HG03575 (cell line): ENCODE measurements around the gene TRUB1.
A peak's percentile ranks its signal among the peaks of the same experiment; 100 is the strongest.

Source experiments
- ATAC-seq: cut with Tn5 transposase; IDR thresholded peaks from one replicate; pipeline ENCODE4 v1.9.1; 2021; ENCODE audit not compliant: unreplicated experiment, insufficient number of reproducible peaks, low FRiP score; ENCODE audit errors: extremely low read depth

Gene TRUB1

GRCh38 chr10:114967071-114967470 is 29.1 kb downstream of the TRUB1 start:
- ATAC-seq = no peak

DNA sequence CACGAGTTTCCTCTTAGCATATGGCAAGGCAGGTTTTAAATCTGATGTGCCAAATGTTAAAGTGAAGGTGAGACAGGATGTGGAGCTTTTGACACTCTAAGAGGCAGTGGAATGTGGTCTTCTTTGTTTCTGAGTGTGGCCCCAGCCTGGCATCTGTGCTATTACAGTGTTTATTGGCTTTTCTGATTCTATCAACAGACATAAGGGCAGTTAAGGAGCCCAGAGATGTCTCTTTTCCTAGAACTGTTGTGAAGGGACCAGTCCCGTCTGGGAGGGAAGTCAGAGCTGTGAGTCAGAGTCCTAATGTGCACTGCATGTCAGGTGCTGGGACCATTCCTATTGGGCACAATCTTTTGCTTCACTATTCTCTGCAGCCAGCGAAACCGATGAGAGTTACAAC is 32.5 kb downstream of the TRUB1 start:
- no peak for ATAC-seq

DNA sequence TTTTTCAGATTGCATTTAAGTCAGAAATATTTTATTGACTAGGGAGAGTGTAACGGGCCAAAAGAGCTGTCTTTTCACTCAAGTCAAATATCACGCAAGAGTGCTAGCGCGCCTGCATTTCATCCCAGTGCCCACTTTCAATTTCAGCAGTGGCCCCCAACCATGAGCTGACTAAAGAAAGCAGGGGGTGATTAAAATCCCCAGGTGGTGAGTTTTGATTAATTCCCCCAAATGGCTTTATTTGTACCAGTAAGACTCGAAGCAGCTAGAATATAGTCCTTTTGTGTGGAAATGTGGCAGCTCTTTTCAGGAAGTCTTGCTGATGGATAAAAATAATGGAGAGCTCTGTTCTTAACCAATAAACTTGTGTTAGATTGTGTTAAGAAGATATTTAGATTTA is 35.3 kb downstream of the TRUB1 start:
- ATAC-seq = no peak

DNA sequence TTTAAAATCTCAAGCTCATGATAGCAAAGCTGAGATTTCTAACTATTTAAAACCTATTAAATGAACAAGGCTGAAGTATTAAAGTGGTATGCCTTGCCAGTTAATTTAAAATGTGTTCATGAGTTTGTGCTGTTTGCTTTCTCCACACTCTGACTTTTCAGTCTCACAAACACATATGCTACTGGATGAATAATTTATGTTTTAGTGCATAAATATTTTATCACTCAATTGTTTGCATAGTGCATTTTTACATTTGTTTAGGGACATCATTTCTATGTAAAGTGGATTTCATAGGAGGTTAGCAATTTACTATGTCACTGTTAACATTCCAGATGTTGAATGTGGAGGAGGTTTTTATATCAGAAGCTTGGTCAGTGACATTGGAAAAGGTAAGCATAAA is 36.0 kb downstream of the TRUB1 start:
- no peak for ATAC-seq

- no peak for ATAC-seq
Observed at GRCh38 chr10:114974625-114975024, 36.6 kb downstream of the TRUB1 start.

GRCh38 chr10:114975091-114975490 is 37.1 kb downstream of the TRUB1 start:
- no peak for ATAC-seq

DNA sequence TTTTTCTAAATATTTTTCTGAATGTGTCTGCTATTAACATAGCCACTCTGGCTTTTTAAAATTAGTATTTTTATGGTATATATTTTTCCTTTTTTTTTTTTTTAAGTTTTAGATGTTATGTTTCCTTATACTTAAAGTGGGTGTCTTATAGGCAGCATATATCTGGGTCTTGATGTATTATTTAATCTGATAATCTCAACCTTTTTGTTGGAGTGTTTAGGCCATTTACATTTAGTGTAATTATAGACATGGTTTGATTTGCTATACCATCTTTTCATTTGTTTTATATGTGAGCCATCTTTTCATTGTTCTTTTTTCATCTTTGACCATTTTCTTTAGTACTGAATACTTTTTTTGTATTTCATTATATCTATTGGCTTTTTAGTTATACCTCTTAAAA is 45.0 kb downstream of the TRUB1 start:
- ATAC-seq = no peak

DNA sequence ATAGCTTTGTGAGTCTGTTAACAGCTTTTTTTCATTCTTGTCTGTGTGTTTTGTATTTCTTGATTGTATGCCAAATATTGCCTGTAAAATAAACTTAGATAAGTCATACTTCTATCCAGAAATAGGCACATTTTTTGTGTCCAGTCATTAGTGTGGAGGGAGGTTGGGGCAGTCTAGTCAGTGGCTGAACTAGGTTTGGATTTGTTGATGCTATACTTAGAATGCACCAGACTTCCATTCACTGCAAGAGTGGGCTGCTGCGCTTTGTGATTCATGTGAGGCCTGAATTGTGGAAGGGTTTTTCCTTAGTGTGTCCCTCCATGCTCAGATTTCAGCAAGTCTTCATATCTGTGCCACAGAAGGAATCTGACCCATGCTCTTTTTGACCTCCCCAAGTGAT is 50.0 kb downstream of the TRUB1 start:
- no peak for ATAC-seq

DNA sequence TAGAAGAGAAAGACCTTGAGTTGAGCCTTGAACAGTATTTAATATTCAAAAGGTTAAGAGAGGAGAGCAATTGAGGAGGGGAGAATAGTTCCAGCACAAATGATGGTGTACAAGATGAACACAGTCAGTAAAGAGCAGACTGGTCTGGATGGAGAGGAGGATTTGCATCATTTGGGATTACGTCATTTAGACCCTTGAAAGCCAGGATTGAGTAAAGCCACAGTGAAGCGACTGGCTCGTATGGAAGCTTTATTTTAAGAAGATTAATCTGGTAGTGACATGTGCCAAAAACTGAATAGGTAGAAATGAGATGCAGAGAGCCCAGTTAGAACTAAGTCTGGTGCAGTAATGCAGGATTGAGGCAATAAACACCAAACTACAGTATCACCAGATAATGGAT is 52.6 kb downstream of the TRUB1 start:
- no peak for ATAC-seq

GRCh38 chr10:114990991-114991390 is 53.0 kb downstream of the TRUB1 start:
- ATAC-seq = no peak

DNA sequence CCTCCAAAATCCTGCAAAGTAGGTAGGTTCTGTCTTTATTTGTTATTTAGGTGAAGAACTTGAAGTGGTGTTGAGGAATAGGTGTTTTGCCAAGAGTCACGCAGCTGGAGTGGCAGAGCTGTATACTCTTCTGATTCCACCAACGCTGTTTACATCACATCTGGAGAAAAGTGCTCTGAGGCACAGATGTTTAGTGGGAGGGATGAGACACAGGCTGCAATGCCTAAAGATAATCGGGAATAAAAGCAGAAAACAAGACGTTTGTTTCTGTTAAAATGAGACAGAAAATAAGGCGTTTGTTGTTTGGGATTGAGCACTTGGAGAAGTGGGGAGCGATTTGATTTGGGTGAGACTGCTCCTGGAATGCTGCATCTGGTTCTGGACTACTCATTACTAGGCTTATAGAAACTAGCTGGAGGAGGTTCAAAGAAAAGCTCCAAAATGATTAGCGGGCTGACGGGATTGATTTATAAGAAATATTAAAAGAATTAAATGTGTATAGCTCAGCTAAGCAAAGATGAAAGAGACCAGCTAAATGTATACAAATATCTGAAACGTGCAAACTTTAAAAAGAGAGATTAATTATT is 54.3 kb downstream of the TRUB1 start:
- ATAC-seq = no peak

DNA sequence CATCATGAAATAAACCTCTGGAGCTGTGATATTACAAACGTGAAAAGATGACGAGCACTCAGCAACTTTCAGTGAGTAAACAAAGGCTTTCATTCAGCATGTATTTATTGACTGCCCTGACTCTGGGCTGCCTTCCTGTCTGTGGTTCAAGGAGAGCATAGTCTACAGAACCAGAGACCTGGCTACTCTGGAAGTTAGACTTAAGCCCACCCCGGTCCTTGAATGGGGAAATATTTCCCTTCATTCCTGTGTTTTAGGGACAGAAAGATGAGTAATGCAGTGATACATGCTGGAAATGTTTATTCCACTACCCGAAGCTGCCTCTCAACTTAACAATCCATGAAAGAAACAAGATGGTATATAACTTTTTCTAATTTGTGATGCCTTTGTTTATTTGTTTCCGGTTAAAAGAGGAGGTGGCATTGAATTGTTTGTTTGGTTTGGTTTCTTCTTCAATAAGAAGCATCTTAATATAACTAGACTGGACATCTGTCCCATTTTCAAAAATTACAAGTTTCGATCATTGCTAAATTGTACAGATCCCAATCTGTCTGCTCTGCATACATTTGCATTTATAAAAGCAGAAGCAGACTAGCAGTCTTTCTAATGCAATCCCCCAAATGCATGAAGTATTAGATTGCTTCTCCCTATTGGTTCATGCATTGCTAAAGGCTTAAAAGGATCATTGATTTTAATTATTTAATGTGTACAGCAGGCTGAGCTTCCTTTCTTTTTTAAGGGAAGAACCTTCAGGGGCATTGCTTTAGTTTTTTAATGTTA is 57.7 kb downstream of the TRUB1 start:
- ATAC-seq = no peak

DNA sequence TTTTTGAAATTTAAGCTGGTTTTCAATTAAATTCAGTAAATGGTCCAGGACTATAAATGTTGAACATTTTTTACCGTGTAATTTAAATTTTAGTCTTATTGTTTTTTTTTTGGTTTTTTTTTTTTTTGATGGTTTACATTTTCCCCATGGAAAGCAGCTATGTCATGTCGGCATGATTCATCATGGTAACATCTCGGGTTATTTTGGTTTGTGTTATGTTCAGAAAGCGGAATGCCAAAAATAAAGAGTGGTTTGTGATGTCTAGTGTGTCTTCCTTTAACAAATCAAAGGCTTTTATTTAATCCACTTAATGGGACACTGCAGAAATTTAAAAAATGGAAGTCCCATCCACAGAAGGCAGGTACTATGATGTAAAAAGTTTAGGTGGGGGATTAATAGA is 58.5 kb downstream of the TRUB1 start:
- ATAC-seq = no peak

DNA sequence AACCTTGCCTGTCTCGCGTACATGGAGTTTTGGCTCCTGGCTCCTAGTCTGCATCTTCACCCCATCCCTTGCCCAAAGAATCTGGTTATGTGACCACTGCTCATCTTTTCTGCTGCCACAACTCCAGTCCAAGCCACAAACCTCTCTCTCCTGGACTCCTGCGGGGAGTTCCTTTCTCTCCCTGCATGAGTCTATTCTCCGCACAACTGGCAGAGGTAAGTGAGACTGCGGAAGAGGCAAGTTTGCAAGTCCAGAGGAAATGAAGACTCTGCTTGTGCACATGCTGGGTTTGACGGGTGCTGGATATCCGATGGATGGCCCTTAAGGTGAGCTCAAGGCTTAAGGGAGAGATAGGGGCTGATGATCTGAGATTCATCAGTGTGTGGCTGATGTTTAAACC is 61.0 kb downstream of the TRUB1 start:
- ATAC-seq = no peak

DNA sequence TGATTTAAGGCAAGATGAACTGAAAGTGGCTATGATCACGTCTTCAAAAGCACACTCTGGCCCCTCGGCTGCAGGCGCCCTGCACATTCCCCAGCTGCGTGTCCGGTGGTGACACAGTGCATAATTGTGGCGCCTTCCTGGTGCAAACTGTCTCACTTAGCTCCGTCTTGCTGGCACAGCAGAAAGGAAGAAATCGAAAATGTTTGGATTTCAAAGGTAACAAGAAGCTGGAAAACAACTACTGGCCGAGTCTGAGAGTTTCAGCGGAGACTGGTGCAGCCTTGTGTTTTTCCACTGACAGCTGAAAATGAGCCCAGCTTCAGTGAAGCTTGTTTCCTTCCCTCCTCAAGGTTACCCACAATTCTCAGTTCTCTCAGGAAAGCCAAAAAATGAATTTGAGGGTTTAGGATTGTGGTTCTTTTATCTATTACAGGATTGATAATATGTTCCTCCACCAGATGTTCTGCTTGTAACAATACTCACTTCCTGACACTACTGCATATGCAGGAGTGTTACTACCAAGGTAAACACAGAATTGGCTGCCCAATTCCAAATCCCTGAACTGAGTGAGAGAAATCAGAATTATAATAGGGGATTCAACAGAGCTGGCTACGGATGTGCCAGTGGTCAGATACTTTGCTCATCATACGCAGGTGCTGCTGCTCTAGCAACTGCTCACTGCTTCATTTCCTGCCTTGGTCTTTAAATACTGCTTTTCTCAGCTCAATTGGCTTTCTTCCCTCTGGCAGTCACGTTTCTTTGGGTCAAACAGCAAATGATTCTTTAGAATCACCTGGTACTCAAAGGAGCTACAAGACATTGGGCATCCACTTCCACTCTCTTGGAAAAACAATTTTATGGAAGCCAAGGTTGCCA is 63.7 kb downstream of the TRUB1 start:
- ATAC-seq = peak; percentile 47

DNA sequence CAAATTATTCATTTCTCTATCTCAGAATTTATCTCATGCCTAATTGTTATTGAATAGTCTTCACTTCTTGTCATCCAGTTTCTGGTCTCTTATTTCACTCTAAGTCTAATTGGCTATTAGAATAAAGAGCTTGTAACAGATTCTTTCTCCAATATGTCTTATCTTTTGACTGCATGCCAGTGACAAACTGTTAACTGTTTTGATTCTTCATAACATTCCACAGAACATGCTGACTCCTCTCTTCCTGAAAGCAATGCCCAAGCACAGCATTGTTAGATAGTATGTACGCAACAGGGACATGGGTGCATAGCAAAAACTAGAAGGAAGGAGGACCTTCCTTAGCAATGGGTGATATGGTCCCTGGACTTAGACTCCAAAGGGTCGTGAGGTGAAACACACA is 65.4 kb downstream of the TRUB1 start:
- no peak for ATAC-seq

DNA sequence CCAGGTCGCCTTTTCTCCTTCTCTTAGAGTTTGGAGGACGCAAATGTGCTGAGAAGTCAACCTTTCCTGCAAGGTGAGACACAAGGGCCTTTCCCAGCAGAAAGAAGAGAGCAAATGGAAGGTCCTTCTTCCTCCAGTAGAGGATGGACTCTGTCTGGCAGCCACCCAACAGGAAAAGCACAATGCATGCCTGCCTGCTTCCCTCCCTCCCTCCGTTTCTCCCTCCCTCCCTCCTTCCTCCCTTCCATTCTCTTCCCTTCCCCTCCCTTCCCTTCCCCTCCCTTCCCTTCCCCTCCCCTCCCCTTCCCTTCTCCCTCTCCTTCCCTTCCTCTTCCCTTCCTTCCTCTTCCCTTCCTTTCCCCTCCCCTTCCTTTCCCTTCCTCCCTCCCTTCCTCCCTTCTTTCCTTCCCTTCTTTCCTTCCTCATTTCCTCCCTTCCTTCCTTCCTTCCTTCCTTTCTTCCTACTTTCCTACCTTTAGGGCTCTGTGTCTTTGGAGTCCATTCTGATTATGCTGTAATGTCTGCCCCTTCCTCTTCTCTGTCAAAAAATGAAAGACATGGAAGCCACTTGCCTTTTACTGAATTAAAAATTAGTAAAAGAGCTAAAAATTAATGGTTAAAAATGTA is 66.4 kb downstream of the TRUB1 start:
- ATAC-seq = no peak

- ATAC-seq = no peak
Observed at GRCh38 chr10:115005771-115006170, 67.8 kb downstream of the TRUB1 start.

DNA sequence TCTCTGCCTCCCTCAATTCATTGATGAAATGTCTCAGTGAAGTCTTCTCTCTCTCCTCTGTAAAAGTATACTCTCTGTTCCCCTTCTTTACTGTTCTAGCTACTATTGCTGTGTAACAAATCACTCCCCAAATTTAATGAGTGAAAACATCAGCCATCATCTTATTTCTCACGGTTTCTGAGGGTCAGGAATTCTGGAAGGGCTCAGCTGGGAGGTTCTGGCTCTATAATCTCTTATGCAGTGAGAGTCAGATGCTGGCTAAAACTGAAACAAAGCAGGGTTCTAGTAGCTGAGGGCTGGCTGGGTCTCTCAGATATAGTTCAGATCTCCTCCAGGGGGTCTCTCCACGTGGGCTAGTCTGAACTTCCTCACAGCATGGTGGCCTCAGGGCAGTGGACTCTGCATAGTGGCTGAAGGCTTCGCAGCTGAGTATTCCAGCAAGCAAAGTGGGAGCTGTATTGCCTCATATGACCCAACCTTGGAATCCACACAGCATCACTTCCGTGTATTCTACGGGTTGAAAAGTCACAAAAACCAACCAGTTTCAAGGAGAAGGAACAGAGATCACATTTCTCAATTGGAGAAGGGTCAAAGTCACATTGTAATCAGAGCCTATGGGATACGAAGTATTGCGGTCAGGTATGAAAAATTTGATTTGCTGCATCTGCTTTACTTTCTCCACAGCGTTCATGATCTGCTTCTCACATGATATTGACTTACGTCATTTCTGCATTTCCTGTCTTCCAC is 80.4 kb downstream of the TRUB1 start:
- no peak for ATAC-seq
